Stimulated activated CD4-positive, alpha-beta T cell treated with anti-CD3 and anti-CD28 coated beads, TNF-alpha, amount 100 ng/mL, for 24 hours (primary cell): ENCODE results near the gene NPRL2.
A peak's percentile ranks its signal among the peaks of the same experiment; 100 is the strongest.

Experiments used
- DNase-seq, 3 experiments: peaks; one replicate each; pipeline ENCODE4 v3.0.0-alpha.2; 2020; ENCODE audit warnings: low read depth in 3 of 3

The NPRL2 gene

GRCh38 chr3:50373146-50374051 is 22.8 kb upstream of the NPRL2 start:
- DNase-seq, result no peak

- no peak for DNase-seq
Measured at GRCh38 chr3:50372349-50372748, 21.8 kb upstream of the NPRL2 start.

- no peak for DNase-seq
Measured at GRCh38 chr3:50371133-50371685, 20.6 kb upstream of the NPRL2 start.

GRCh38 chr3:50370594-50370993 is 20.0 kb upstream of the NPRL2 start:
- no peak for DNase-seq

GRCh38 chr3:50369012-50369670 is 18.6 kb upstream of the NPRL2 start:
- no peak for DNase-seq

GRCh38 chr3:50365842-50366220 is 15.3 kb upstream of the NPRL2 start:
- no peak for DNase-seq

- peak; percentile 88 to 94 (median 92) for DNase-seq
Measured at GRCh38 chr3:50365080-50365841, 14.7 kb upstream of the NPRL2 start.

GRCh38 chr3:50364573-50365079 is 14.1 kb upstream of the NPRL2 start:
- DNase-seq, result no peak

- no peak for DNase-seq
Measured at GRCh38 chr3:50359760-50360110, 9.2 kb upstream of the NPRL2 start.

- peak; percentile 87 to 95 (median 94) for DNase-seq
Measured at GRCh38 chr3:50358911-50359759, 8.6 kb upstream of the NPRL2 start, which contains the start of gene TMEM115. TMEM115 (minus strand) TSS chr3:50359521; CDS start chr3:50359063, 458 bp downstream.

GRCh38 chr3:50358355-50358910 is 7.9 kb upstream of the NPRL2 start:
- no peak for DNase-seq

GRCh38 chr3:50357481-50357880 is 6.9 kb upstream of the NPRL2 start:
- no peak for DNase-seq

- no peak for DNase-seq
Measured at GRCh38 chr3:50356553-50356952, 6.0 kb upstream of the NPRL2 start.

- DNase-seq, result no peak
Measured at GRCh38 chr3:50355829-50356552, 5.4 kb upstream of the NPRL2 start.

- no peak for DNase-seq
Measured at GRCh38 chr3:50354850-50355249, 4.3 kb upstream of the NPRL2 start.

- DNase-seq, result no peak
Measured at GRCh38 chr3:50354186-50354764, 3.7 kb upstream of the NPRL2 start.

GRCh38 chr3:50353245-50354004 is 2.9 kb upstream of the NPRL2 start:
- DNase-seq, result no peak

GRCh38 chr3:50352781-50353180 is 2.2 kb upstream of the NPRL2 start:
- DNase-seq, result no peak

GRCh38 chr3:50351323-50351697 is 735 bp upstream of the NPRL2 start:
- no peak for DNase-seq
